Skin epidermis (tissue), 12 donors: ENCODE measurements around the gene POM121C.
"Not testable (repeated sequence)": the region's sequence is repeated elsewhere in the genome, so short reads cannot be mapped to it uniquely, and the experiment has no call there.

Experiments used
- H3K27ac ChIP-seq, 21 experiments: fragments of 200-600 bp; sonication (generic) in 11 of 21; one replicate each; pipeline ENCODE4 v1.5.0; 2020; ENCODE audit warnings: mild to moderate bottlenecking in 3 of 21, inconsistent platforms in 2 of 21, moderate library complexity in 2 of 21
- H3K4me3 ChIP-seq, 7 experiments: fragments of 200-600 bp; sonication (generic) in 2 of 7; one replicate each; pipeline ENCODE4 v1.5.0; 2020; ENCODE audit warnings: inconsistent platforms in 2 of 7, mild to moderate bottlenecking in 2 of 7, moderate library complexity in 1 of 7

Gene POM121C

GRCh38 chr7:75442101-75442464 lies 44.0 kb downstream of the POM121C start:
- H3K27ac ChIP-seq: peak overlapping the region in 18 of 21 experiments; percentile 69 to 92 (median 88)
- H3K4me3 ChIP-seq: peak overlapping the region; percentile 41 to 59 (median 53)

DNA sequence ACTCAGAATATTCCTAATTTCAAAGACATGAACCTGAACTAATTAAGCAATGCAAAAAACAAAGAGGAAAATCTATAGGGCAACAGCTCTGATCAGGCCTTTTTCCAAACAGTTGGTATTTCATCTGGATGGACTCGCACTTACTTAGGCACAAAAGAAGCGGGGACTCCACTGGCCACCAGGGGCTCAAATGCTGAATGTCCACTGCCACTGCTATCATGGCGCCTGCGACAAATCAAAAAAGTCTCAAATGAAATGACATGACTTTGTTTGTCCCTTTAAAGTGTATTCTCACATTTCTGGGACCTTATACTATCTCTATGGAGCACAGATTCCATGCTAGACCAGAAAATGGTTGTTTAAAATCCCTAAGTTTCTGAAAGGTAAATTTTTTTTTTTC lies 47.1 kb downstream of the POM121C start:
- H3K27ac ChIP-seq, H3K4me3 ChIP-seq: not testable (repeated sequence)

DNA sequence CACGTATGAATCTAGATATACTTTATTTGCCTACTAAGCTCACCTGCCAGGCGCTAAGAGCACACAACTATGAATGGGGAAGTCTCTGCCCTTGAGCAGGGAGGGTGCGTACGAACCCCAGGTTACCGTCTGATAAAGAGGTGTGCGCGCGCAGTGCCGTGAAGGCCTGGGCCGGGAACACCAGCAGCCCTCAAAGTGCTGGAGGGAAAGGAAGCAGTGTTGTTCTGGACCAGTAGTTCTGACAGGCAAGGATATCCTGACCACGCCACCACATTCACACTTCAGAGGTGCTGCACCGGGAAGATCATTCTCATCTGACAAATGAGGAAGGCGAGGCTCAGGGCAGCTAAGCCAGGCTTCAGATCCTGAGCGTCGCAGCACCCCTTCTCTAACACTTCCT lies 62.6 kb downstream of the POM121C start:
- not testable (repeated sequence) for H3K27ac ChIP-seq, H3K4me3 ChIP-seq

- not testable (repeated sequence) for H3K4me3 ChIP-seq
Observed at GRCh38 chr7:75421798-75422710, 64.0 kb downstream of the POM121C start.

GRCh38 chr7:75420152-75420551 lies 65.9 kb downstream of the POM121C start:
- H3K4me3 ChIP-seq, H3K27ac ChIP-seq: not testable (repeated sequence)

More at GRCh38 chr7:75421798-75422710, 64.0 kb downstream of the POM121C start:
- not testable (repeated sequence) for H3K27ac ChIP-seq

- H3K27ac ChIP-seq, H3K4me3 ChIP-seq: not testable (repeated sequence)
Observed at GRCh38 chr7:75419693-75420092, 66.4 kb downstream of the POM121C start.

- not testable (repeated sequence) for H3K4me3 ChIP-seq, H3K27ac ChIP-seq
Observed at GRCh38 chr7:75419210-75419609, 66.9 kb downstream of the POM121C start.

GRCh38 chr7:75418292-75418858 lies 67.7 kb downstream of the POM121C start:
- H3K4me3 ChIP-seq, H3K27ac ChIP-seq: not testable (repeated sequence)

DNA sequence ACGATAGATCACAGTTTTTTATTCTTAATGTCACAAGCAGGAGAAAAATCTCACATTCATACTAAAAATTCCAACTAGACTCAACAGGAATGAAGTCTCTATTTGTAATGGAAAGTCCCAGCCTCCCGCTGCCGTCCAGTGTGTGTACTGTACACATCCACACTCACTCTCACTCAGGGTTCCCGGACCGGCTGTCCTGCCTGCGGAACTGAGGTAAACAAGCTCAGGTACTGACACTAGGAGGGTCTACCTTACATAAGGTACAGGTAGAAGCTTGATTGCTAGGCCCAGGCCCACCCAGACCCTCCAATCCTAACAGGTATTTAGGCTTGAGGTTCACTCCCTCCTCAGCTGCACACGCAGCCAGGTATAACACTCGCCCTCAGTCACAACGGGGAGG lies 69.3 kb downstream of the POM121C start:
- H3K27ac ChIP-seq, H3K4me3 ChIP-seq: not testable (repeated sequence)

GRCh38 chr7:75415829-75416373 lies 70.2 kb downstream of the POM121C start:
- H3K27ac ChIP-seq, H3K4me3 ChIP-seq: not testable (repeated sequence)

- H3K27ac ChIP-seq: not testable (repeated sequence)
Observed at GRCh38 chr7:75415428-75415817, 70.7 kb downstream of the POM121C start.

DNA sequence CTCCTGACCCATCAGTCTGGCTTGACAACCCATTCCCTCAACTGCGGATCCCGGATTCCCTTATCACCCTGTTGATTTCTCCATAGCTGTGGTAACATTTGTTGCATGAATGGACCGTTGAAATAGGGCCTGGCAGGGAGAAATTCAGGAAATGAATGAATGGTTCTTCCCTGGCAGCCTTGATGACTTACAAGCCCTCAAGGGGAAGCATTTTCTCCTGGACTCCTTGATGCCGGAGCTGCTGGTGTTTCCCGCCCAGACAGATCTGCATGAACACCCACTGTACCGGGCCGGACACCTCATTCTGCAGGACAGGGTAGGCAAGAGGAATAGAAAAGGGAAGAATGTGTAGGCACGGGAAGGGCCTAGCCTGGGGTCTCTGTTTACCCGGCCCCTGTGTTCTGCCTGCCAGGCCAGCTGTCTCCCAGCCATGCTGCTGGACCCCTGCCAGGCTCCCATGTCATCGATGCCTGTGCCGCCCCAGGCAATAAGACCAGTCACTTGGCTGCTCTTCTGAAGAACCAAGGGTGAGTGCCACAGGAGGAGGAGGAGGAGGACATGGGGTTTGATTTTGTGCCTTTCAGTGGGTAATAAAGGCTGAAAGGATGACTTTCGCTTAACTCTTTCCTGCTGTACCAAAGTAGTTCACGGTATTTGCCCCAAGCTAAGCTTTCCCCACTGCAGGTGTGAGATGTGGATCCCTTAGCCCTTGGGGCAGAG lies 71.2 kb downstream of the POM121C start:
- H3K27ac ChIP-seq, H3K4me3 ChIP-seq: not testable (repeated sequence)

More at GRCh38 chr7:75415428-75415817, 70.7 kb downstream of the POM121C start:
- not testable (repeated sequence) for H3K4me3 ChIP-seq

- H3K27ac ChIP-seq, H3K4me3 ChIP-seq: not testable (repeated sequence)
Observed at GRCh38 chr7:75414204-75414603, 71.9 kb downstream of the POM121C start.

- not testable (repeated sequence) for H3K4me3 ChIP-seq, H3K27ac ChIP-seq
Observed at GRCh38 chr7:75410823-75411173, 75.3 kb downstream of the POM121C start.

GRCh38 chr7:75409880-75410822 lies 75.9 kb downstream of the POM121C start:
- H3K4me3 ChIP-seq: peak overlapping the region; percentile 29 to 42 (median 31)
- H3K27ac ChIP-seq: not testable (repeated sequence)

GRCh38 chr7:75404663-75405062 lies 81.4 kb downstream of the POM121C start:
- H3K4me3 ChIP-seq, H3K27ac ChIP-seq: not testable (repeated sequence)

DNA sequence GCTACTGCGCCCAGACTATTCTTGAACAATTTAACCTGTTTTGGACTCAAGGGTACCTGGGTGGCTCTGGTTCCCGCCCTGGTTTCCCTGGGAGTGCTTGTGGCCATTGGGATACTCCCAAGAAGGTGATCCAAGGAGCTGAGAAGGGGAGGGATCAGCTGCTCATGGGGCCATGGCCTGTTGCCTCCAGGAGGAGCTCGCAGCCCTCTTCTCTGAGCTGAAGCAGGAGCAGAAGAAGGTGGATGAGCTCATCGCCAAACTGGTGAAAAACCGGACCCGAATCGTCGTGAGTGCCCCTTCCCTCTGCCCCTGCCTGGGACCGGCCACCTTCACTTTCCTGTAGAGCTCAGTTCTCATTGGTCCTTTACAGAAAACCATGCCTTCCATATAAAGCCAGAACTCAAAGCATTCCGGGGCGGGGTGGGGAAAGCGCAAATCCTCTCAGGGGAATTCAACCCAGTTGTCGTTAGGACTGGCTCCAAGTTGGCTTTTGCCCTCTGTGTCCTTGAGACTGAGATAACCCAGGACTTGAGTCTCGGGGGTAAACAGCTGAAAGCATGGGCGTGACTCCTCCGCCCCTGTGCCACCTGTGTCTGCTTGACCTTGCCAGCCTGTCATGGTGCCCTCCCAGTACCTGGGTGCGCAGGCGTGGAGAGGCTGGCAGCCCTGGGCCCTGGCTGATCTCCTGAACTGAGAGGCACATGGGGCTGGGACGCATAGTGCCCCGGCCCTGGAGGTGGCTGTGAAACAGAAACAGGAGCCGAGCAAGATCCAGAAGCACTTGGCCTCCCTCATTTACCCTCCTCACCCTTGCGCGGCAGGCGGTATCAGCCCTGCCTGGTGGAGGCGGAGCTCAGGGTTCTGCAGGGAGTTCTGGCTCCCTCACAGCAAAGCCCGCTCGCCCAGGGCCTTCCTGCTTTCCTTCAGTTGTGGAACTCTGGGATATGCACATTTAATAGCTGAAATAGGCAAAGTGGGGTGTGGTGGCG lies 82.3 kb downstream of the POM121C start:
- not testable (repeated sequence) for H3K4me3 ChIP-seq, H3K27ac ChIP-seq

GRCh38 chr7:75400575-75400974 lies 85.5 kb downstream of the POM121C start:
- H3K27ac ChIP-seq: not testable (repeated sequence)

More at GRCh38 chr7:75400575-75400974, 85.5 kb downstream of the POM121C start:
- not testable (repeated sequence) for H3K4me3 ChIP-seq
